ENCODE measurements around the gene CAMK2N1. TPM values are rescaled to one million over a fixed set of nuclear protein-coding genes. Genes with fewer than 3 reads are reported as not detected.

The CAMK2N1 gene
- total and polyA plus RNA-seq, 4 experiments from 2014 or later: 0.32 to 6.5 (median 3.2) TPM

- peaks cover 0 to 1% (median 0%) of the 10 kb centered on the region in 4 donors for H3K4me1 Mint-ChIP-seq
- H3K4me1 ChIP-seq (ENCODE audit: insufficient read depth, low read length): peaks cover 9% of the 10 kb centered on the region
- no peak overlapping the region for H3K4me3 ChIP-seq (ENCODE audit: low read length in 2 of 2)
- intact Hi-C loops (cut with micrococcal nuclease): loop anchor here (1.0 to 5.0 kb wide), 4 partner anchors 23 to 279 kb away; no protein-coding TSS in a partner anchor
- H3K27me3 ChIP-seq (ENCODE audit: insufficient read depth, low read length): no peaks in the 10 kb centered on the region
- ChIA-PET CTCF (ENCODE audit: partially characterized antibody) (interaction anchor here (0.5 to 7.2 kb wide), 12 partner anchors 10 to 281 kb away, joined by 3 to 80 read pairs (median 9); no protein-coding TSS in a partner anchor), POLR2A (ENCODE audit: partially characterized antibody) (no interaction called here)
- H3K36me3 Mint-ChIP-seq: peaks cover 0 to 7% of the 10 kb centered on the region in 2 donors
- DNase-seq: no peak
- peaks cover 0 to 1% of the 10 kb centered on the region in 2 donors for H3K27me3 Mint-ChIP-seq
- no peak overlapping the region for H3K27ac ChIP-seq (ENCODE audit: low read depth, low read length)
- no peaks in the 10 kb centered on the region for H3K36me3 ChIP-seq (ENCODE audit: insufficient read depth, low read length)
- no peaks in the 10 kb centered on the region for H3K9me3 Mint-ChIP-seq
- H3K9me3 ChIP-seq (ENCODE audit: control insufficient read depth in 1 of 2, low read length in 2 of 2): no peaks in the 10 kb centered on the region
- H3K4me3 Mint-ChIP-seq: no peak overlapping the region
- H3K27ac Mint-ChIP-seq: peak overlapping the region in 1 of 7 donors; percentile 29
Measured at GRCh38 chr1:20492751-20493150, 6.7 kb upstream of the CAMK2N1 start.

DNA sequence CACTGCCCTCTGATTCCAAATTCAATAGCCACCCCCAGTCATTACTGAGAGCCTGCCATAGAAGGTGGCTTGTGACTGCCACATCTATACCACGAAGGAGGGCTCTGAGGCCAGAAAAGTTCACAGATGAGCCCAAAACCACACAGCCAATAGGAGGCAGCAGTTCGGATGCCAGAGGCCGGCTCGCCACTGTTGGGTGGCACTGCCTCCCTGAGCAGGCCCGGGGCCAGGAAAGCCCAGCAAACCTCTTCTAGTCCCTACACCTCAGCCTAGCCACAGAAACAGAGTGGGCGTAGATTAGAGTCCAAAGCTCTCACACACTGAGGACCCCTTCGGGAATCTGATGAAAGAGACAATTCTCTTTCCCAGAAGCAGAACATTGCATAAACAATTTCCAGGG lies 5.9 kb upstream of the CAMK2N1 start:
- peaks cover 0 to 4% of the 10 kb centered on the region in 2 donors for H3K27me3 Mint-ChIP-seq
- POLR2A ChIA-PET (ENCODE audit: partially characterized antibody): no interaction called here
- no peak overlapping the region for H3K27ac Mint-ChIP-seq
- no peak overlapping the region for H3K4me3 ChIP-seq (ENCODE audit: low read length in 2 of 2)
- no peaks in the 10 kb centered on the region for H3K9me3 Mint-ChIP-seq
- no peaks in the 10 kb centered on the region for H3K9me3 ChIP-seq (ENCODE audit: control insufficient read depth in 1 of 2, low read length in 2 of 2)
- H3K27ac ChIP-seq (ENCODE audit: low read depth, low read length): no peak overlapping the region
- H3K4me1 Mint-ChIP-seq: peaks cover 2 to 8% (median 5%) of the 10 kb centered on the region in 4 donors
- CTCF ChIA-PET (ENCODE audit: partially characterized antibody): interaction anchor here (0.8 to 7.2 kb wide), 9 partner anchors 9 to 280 kb away, joined by 3 to 80 read pairs (median 7); no protein-coding TSS in a partner anchor
- no peaks in the 10 kb centered on the region for H3K27me3 ChIP-seq (ENCODE audit: insufficient read depth, low read length)
- peaks cover 10% of the 10 kb centered on the region for H3K4me1 ChIP-seq (ENCODE audit: insufficient read depth, low read length)
- DNase-seq: no peak
- no peaks in the 10 kb centered on the region for H3K36me3 ChIP-seq (ENCODE audit: insufficient read depth, low read length)
- peaks cover 0 to 2% of the 10 kb centered on the region in 2 donors for H3K36me3 Mint-ChIP-seq
- no peak overlapping the region for H3K4me3 Mint-ChIP-seq
- intact Hi-C loops (cut with micrococcal nuclease): loop anchor here (5.0 kb wide), 1 partner anchor 130 kb away; no protein-coding TSS in a partner anchor

DNA sequence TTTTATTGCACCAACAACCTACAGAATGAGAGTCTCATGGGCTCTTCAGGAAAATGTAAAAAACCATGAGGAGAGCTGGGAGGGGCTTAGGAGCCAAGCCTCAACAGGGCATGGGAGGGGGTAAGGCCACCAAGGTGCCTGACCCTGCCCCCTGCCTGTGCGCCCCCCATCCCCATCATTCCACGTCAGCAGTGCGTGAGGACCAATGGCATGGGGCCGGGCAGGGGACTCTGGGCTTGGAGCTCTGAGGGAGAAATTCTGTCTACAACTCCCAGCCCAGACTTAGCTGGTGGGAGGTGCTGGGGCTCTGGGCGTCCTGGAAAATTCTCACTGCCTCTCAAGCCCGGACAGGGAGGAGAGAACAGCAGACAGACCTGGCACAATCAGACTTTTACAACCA lies 5.2 kb upstream of the CAMK2N1 start:
- H3K9me3 ChIP-seq (ENCODE audit: control insufficient read depth in 1 of 2, low read length in 2 of 2): no peaks in the 10 kb centered on the region
- no peaks in the 10 kb centered on the region for H3K9me3 Mint-ChIP-seq
- no peak overlapping the region for H3K27ac Mint-ChIP-seq
- no peak overlapping the region for H3K4me3 Mint-ChIP-seq
- H3K4me1 Mint-ChIP-seq: peaks cover 2 to 8% (median 5%) of the 10 kb centered on the region in 4 donors
- peaks cover 0 to 4% of the 10 kb centered on the region in 2 donors for H3K27me3 Mint-ChIP-seq
- H3K27me3 ChIP-seq (ENCODE audit: insufficient read depth, low read length): no peaks in the 10 kb centered on the region
- H3K4me3 ChIP-seq (ENCODE audit: low read length in 2 of 2): no peak overlapping the region
- no peak overlapping the region for H3K27ac ChIP-seq (ENCODE audit: low read depth, low read length)
- no peak for DNase-seq
- intact Hi-C loops (cut with micrococcal nuclease): loop anchor here (5.0 kb wide), 1 partner anchor 129 kb away; no protein-coding TSS in a partner anchor
- H3K36me3 Mint-ChIP-seq: no peaks in the 10 kb centered on the region
- H3K4me1 ChIP-seq (ENCODE audit: insufficient read depth, low read length): peaks cover 15% of the 10 kb centered on the region
- POLR2A ChIA-PET (ENCODE audit: partially characterized antibody): no interaction called here
- CTCF ChIA-PET (ENCODE audit: partially characterized antibody): interaction anchor here (0.8 to 7.2 kb wide), 8 partner anchors 114 to 285 kb away, joined by 3 to 80 read pairs (median 7); no protein-coding TSS in a partner anchor
- no peaks in the 10 kb centered on the region for H3K36me3 ChIP-seq (ENCODE audit: insufficient read depth, low read length)

- H3K36me3 Mint-ChIP-seq: no peaks in the 10 kb centered on the region
- ChIA-PET CTCF (ENCODE audit: partially characterized antibody) (interaction anchor here (1.4 to 2.4 kb wide), 2 partner anchors 15 to 274 kb away, joined by 3 to 10 read pairs; no protein-coding TSS in a partner anchor), POLR2A (ENCODE audit: partially characterized antibody) (interaction anchor here (0.9 to 2.6 kb wide), 2 partner anchors 21 to 164 kb away, joined by 3 to 22 read pairs; partner anchors contain the start of gene MUL1)
- H3K4me3 ChIP-seq (ENCODE audit: low read length in 2 of 2): no peak overlapping the region
- no peaks in the 10 kb centered on the region for H3K9me3 ChIP-seq (ENCODE audit: control insufficient read depth in 1 of 2, low read length in 2 of 2)
- peaks cover 24% of the 10 kb centered on the region for H3K4me1 ChIP-seq (ENCODE audit: insufficient read depth, low read length)
- H3K36me3 ChIP-seq (ENCODE audit: insufficient read depth, low read length): no peaks in the 10 kb centered on the region
- H3K27me3 Mint-ChIP-seq: peaks cover 12 to 16% of the 10 kb centered on the region in 2 donors
- peak overlapping the region; percentile 68 to 85 (median 79) for H3K4me3 Mint-ChIP-seq
- peaks cover 11 to 22% (median 16%) of the 10 kb centered on the region in 4 donors for H3K4me1 Mint-ChIP-seq
- no peak for DNase-seq
- no peak overlapping the region for H3K27ac ChIP-seq (ENCODE audit: low read depth, low read length)
- intact Hi-C loops (cut with micrococcal nuclease): no loop called here
- peaks cover 15% of the 10 kb centered on the region for H3K27me3 ChIP-seq (ENCODE audit: insufficient read depth, low read length)
- peak overlapping the region in 4 of 7 donors; percentile 48 to 85 (median 61) for H3K27ac Mint-ChIP-seq
- H3K9me3 Mint-ChIP-seq: no peaks in the 10 kb centered on the region
Measured at GRCh38 chr1:20487236-20487590, 1.2 kb upstream of the CAMK2N1 start.

- H3K36me3 Mint-ChIP-seq: no peaks in the 10 kb centered on the region
- ChIA-PET POLR2A (ENCODE audit: partially characterized antibody) (interaction anchor here (0.9 to 2.6 kb wide), 4 partner anchors 9 to 605 kb away, joined by 3 to 22 read pairs (median 4); partner anchors contain the start of genes MUL1 and OTUD3), CTCF (ENCODE audit: partially characterized antibody) (interaction anchor here (1.4 to 2.4 kb wide), 2 partner anchors 14 to 274 kb away, joined by 3 to 10 read pairs; no protein-coding TSS in a partner anchor)
- intact Hi-C loops (cut with micrococcal nuclease): no loop called here
- H3K9me3 Mint-ChIP-seq: no peaks in the 10 kb centered on the region
- peak overlapping the region; percentile 70 to 85 (median 79) for H3K4me3 Mint-ChIP-seq
- no peaks in the 10 kb centered on the region for H3K9me3 ChIP-seq (ENCODE audit: control insufficient read depth in 1 of 2, low read length in 2 of 2)
- peaks cover 11 to 22% (median 16%) of the 10 kb centered on the region in 4 donors for H3K4me1 Mint-ChIP-seq
- H3K27ac ChIP-seq (ENCODE audit: low read depth, low read length): no peak overlapping the region
- peak in 1 of 5 donors; percentile 11 for DNase-seq
- peaks cover 24% of the 10 kb centered on the region for H3K4me1 ChIP-seq (ENCODE audit: insufficient read depth, low read length)
- H3K4me3 ChIP-seq (ENCODE audit: low read length in 2 of 2): peak overlapping the region; percentile 29 to 73
- no peaks in the 10 kb centered on the region for H3K36me3 ChIP-seq (ENCODE audit: insufficient read depth, low read length)
- peaks cover 17 to 18% of the 10 kb centered on the region in 2 donors for H3K27me3 Mint-ChIP-seq
- H3K27ac Mint-ChIP-seq: peak overlapping the region in 4 of 7 donors; percentile 17 to 85 (median 54)
- H3K27me3 ChIP-seq (ENCODE audit: insufficient read depth, low read length): peaks cover 15% of the 10 kb centered on the region
Measured at GRCh38 chr1:20486457-20487235, 636 bp upstream of the CAMK2N1 start.

DNA sequence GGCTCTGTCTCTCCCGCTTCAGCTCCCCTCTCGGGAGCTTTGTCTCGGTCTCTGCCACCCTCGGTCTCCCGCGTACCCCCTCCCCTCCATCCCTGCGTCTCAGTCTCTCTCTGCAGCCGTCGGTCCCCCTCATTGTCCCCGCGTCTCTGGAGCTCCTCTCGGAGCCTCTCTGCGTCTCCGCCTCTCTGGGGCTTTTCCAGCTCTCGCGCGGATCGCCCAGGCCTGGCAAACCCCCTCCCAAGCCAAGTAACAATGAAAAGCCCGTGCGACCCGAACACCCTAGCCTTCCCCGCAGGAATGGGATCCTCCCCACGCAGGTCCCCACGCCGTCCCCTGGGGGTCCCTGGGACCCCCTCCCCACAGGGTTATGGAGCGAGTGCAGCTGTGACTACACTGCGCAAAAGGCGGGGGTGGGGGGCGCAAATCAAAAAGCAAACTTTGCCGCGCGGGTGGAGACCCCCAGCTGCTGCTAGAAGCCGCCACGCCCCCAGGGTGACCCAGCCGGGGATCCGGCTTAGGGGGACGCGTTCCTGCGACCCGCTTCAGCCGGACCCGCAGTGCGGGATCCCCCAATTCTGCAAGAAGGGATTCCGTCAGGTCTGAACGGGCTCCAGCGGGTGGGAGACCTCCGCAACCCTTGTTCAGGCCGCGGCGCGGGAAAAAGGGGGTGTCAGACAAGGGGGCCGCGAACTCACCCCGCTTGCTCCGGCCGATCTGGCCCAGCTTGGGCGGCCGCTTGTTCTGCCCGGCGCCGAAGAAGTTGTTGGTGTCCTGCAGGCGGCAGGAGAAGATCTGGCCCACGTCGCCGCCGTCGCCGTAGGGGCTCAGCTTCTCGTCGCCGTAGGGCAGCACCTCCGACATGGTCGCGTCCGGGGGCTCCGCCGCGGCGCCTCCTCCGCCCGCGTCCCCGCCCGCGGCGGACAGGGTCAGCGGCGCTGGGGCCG lies 1.2 kb downstream of the CAMK2N1 start:
- H3K9me3 ChIP-seq (ENCODE audit: control insufficient read depth in 1 of 2, low read length in 2 of 2): no peaks in the 10 kb centered on the region
- Mint-ChIP-seq H3K9me3 (no peaks in the 10 kb centered on the region), H3K27me3 (peaks cover 21 to 29% of the 10 kb centered on the region in 2 donors), H3K27ac (peak overlapping the region in 4 of 7 donors; percentile 30 to 68 (median 58)), H3K4me3 (peak overlapping the region; percentile 85 to 93 (median 88)), H3K4me1 (peaks cover 11 to 22% (median 16%) of the 10 kb centered on the region in 4 donors), H3K36me3 (no peaks in the 10 kb centered on the region)
- CTCF ChIA-PET (ENCODE audit: partially characterized antibody): interaction anchor here (2.5 kb wide), 1 partner anchor 10 kb away, joined by 10 read pairs; no protein-coding TSS in a partner anchor
- no peaks in the 10 kb centered on the region for H3K36me3 ChIP-seq (ENCODE audit: insufficient read depth, low read length)
- peaks cover 24% of the 10 kb centered on the region for H3K4me1 ChIP-seq (ENCODE audit: insufficient read depth, low read length)
- POLR2A ChIA-PET (ENCODE audit: partially characterized antibody): interaction anchor here (0.7 to 2.5 kb wide), 3 partner anchors 11 to 272 kb away, joined by 5 to 12 read pairs (median 5); partner anchors contain the start of gene MUL1
- peak overlapping the region in 1 of 2 donors; percentile 24 for H3K4me3 ChIP-seq (ENCODE audit: low read length in 2 of 2)
- intact Hi-C loops (cut with micrococcal nuclease): no loop called here
- DNase-seq: peak in 1 of 5 donors; percentile 17
- no peak overlapping the region for H3K27ac ChIP-seq (ENCODE audit: low read depth, low read length)
- H3K27me3 ChIP-seq (ENCODE audit: insufficient read depth, low read length): peaks cover 19% of the 10 kb centered on the region
